NCI-H2227 treated with DMSO at 0.1 percent for 48 hours (cell line): Measurements from ENCODE around the gene TTLL9.
A peak's percentile ranks its signal among the peaks of the same experiment; 100 is the strongest.
"Not testable (repeated sequence)": the region's sequence is repeated elsewhere in the genome, so short reads cannot be mapped to it uniquely, and the experiment has no call there.

Experiments used
- DNase-seq: peaks from one replicate; lab custom pipeline; 2025; lab: John Stamatoyannopoulos, UW

The TTLL9 gene

DNA sequence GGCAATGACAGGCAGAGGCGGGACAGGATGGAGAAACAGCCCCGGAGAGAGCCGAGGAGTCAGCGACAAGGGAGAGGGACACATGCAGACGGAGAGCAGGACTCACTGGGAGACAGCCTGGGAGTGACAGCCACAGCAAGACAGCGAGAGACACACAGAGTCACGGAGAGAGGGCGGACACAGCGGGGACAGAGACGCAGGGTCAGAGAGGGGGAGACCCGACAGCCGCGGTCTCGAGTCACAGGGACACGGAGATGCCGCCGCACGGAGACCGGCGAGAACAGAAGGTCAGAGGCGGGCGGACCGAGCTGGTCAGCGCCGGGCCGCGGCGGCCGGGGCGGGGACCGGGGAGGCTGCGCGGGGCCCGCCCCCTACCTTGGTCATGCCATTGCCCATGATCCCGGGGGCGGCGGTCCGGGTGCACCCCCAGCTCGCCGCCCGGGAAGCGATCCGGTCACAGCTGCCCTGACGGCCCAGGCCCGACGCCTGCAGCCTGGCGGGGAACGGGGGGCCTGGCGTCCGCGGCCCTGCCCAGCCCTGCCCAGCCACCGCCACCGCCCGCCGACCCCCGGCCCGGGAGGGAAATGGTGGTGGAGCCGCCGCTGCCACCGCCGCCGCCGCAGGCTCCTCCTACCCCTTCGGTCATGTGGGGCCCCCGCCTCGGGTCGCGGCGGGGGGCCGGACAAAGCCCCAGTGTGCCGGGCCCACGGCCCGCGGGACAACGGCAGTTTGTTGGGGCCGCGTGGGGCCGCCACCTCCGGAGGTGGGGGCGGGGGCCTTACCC is at the start of gene TTLL9, which contains the start of gene DUSP15:
TTLL9 (plus strand) TSS at position 693 of the 784 bp plus-strand sequence. CDS start 493 bp downstream, outside the sequence.
DUSP15 (minus strand) TSS at position 586 of the 784 bp plus-strand sequence; CDS start at position 396, 190 bp downstream.
- peak; percentile 7 for DNase-seq

DNA sequence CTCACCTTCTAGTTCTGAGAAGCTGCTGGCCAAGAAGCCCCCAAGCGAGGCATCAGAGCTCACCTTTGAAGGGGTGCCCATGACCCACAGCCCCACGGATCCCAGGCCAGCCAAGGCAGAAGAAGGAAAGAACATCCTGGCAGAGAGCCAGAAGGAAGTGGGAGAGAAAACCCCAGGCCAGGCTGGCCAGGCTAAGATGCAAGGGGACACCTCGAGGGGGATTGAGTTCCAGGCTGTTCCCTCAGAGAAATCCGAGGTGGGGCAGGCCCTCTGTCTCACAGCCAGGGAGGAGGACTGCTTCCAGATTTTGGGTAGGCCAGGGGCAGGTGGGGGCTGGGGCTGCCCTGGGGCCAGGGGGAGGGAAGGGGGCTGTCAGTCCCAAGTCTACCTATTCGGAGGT is 49.0 kb upstream of the TTLL9 start:
- DNase-seq, result no peak

- DNase-seq, result peak; percentile 84
Measured at GRCh38 chr20:31822421-31823330, 47.8 kb upstream of the TTLL9 start.

- DNase-seq, result no peak
Measured at GRCh38 chr20:31823360-31824124, 46.9 kb upstream of the TTLL9 start.

DNA sequence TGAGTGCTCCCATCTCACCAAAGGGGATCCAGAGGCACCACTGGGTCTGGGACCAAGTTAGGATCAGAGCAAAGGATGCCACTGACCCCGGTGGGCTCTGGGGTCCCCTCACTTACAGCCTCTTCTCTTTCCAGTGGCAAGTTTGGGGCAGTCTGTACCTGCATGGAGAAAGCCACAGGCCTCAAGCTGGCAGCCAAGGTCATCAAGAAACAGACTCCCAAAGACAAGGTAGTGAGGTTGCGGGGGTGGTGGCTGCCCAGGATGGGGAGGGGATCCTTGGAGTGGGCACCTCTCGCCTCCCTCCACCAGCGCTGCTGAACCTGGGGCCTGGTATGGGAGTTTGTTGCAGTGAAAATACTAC is 46.3 kb upstream of the TTLL9 start:
- no peak for DNase-seq

DNA sequence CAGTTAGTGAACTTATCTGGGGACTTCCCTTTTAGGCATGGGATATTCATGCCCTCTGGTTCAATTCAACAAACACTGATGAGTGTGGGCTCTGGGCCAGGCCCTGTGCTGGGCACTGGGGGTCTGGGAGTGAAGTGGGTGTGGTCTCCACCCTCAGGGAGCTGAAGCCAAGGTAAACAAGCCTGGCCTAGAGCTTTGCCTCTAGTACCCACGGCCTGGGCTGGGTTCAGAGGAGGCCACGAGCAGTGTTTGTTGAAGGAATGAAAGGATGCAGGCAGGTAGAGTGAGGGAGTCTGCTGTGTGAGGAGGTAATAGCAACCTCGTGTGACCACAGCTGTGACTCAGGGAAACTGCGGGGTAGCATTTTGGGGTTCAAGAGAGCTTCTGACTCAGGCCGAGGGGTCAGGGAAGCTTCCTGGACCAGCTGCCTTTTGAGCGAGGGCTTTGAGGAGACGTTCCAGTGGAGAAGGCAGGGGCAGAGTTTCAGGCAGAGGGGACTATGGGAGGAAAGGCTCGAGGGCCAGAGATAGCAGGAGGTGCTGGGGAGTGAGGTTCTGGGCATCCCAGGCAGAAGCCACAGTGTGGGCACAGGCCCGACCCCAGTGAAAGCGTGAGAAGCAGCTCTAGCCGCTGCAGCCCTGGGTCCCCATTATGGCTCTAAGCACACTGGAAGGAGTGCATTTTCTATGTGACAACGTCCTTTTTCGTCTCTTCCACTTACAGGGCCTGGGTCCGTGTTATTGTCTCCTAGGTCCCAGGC is 45.7 kb upstream of the TTLL9 start:
- no peak for DNase-seq

GRCh38 chr20:31826074-31826473 is 44.4 kb upstream of the TTLL9 start:
- no peak for DNase-seq

DNA sequence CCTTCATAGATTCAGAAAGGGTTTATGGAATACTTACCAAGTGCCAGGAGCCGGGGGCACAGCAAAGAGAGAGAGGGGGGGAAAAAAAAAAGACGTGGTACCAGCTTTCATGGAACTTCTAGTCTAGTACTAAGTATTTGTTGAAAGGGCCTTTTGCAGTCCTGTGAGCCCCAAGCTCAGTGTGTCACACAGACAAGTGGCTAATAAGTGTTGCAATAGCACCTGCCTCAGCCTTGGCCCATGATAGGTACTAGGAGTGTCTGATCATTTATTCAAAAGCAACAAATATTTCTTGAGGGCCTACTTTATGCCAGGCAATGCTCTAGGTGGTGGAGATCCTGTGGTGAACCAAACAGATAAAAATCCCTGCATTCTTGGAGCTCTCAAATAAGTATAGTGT is 43.4 kb upstream of the TTLL9 start:
- DNase-seq, result no peak

- DNase-seq, result not testable (repeated sequence)
Measured at GRCh38 chr20:31828016-31828415, 42.4 kb upstream of the TTLL9 start.

GRCh38 chr20:31829731-31830130 is 40.7 kb upstream of the TTLL9 start:
- no peak for DNase-seq

DNA sequence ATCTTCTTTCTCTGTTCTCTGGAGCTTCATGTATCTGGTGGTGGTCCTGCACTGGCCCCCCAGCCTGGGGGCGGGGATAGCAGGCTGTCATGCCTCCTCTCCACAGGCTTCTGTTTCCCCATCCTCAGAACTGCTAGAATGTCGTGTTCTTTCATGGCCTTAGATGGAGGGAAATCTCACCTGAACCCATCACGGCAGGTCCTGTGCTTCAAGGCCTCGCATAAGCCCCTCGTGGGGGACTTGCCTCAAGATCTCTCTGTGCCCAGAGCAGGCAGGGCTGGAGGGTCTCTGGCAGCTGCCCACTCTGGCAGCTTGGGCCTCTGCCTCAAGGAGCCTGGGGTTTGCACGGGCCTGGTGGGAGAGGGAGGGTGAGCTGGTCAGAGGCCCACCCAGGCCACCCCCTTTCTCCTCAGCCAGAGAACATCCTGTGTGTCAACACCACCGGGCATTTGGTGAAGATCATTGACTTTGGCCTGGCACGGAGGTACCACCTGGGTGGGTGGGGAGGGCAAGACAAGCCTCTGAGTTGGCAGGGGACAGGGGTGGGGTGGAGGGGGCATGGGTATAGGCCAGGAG is 39.9 kb upstream of the TTLL9 start:
- DNase-seq, result no peak

DNA sequence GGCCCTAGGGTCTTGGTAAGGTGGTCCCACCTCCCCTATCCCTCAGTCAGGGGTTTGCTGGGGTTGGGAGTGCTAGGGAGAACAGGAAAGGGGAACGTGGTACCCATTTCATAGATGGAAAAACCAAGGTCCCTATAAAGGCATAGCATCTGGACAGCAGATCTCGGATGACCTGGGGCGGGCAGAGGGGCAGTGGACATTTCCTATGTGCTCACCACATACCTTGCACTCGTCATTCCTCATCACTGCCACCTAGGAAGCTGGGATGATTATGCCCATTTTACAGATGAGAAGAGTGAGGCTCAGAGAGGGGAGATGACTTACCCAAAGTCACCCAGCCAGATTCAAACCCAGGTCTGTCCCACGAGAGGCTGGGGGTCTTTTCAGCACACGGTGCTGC is 39.2 kb upstream of the TTLL9 start:
- no peak for DNase-seq

DNA sequence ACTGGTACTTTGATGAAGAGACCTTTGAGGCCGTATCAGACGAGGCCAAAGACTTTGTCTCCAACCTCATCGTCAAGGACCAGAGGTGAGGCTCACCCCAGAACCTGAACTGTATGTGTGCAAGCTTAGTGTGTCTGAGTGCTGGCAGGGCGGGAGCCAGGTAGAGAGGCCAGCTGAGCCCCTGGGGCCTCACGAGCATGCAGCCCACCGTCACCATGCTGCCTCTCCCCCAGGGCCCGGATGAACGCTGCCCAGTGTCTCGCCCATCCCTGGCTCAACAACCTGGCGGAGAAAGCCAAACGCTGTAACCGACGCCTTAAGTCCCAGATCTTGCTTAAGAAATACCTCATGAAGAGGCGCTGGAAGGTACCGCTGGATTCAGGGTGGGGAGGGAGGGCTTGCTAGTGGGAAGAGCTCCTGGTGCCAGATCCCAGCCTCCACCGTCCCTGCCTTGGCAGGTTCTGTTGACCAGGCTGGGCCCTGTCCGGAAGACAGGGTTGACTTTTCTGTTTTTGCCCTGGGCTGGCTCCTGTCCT is 38.6 kb upstream of the TTLL9 start:
- no peak for DNase-seq

DNA sequence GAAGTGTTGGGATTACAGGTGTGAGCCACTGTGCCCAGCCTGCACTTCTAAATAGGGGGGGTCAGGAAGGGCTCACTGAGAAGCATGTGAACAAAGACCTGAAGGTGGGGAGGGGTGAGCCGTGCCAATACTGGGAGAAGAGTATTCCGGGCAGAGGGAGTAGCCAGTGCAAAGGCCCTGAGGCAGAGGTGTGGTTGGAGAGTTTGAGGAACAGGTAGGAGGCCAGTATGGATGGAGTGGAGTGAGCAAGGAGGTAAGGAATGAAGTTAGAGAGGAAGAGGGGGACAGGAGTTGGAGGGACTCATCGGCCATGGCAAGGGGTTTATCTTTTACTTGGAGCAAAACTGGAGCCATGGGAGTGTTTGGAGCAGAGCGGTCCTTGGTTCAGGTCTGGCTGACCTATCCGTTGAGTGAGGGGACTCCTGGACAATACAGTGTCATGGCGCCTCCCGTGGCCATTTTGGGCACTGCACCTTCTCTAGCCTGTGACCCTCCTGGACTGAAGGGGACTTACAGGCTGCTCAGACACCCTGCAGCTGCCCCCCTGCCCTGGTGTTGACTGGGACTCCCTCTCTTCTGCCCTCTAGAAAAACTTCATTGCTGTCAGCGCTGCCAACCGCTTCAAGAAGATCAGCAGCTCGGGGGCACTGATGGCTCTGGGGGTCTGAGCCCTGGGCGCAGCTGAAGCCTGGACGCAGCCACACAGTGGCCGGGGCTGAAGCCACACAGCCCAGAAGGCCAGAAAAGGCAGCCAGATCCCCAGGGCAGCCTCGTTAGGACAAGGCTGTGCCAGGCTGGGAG is 37.1 kb upstream of the TTLL9 start:
- DNase-seq, result no peak

DNA sequence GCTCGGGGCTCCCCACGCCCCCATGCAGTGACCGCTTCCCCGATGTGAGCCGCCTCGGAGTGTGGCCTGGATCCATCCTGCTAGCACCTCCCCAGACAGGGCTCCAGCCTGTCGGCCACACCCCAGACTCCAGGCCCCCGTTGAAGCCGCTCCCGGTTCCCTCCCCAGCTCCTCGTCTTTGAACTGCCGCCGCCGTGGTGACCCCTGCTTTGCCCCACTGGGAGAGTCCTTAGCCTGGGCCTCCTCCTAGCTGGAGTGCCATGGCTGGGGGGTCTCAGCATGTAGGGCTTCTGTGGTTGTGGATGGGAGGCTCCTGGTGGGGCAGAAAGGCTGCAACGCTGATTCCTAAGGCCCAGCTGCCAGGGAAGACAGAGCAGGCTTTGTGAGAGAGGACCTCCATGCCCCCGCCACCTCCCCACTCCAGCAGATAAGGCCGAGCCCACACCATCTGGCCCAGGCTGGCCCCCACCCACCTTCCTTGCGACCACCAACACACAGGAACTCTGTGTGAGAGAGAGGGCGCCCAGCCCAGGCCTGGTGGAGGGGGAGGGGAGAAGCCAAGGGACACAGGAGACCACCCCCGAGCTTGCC is 36.4 kb upstream of the TTLL9 start:
- no peak for DNase-seq

GRCh38 chr20:31835554-31835953 is 34.9 kb upstream of the TTLL9 start:
- DNase-seq, result no peak

GRCh38 chr20:31835977-31836852 is 34.2 kb upstream of the TTLL9 start:
- no peak for DNase-seq

- DNase-seq, result no peak
Measured at GRCh38 chr20:31836853-31837608, 33.4 kb upstream of the TTLL9 start.
